ENCODE results near the gene TNIP3.

GRCh38 chr4:121091941-121092340 lies 72.2 kb downstream of the TNIP3 start:
- no peak for TF ChIP-seq CTCF (IDR thresholded peaks at IDR 0.05)
- TF ChIP-seq POLR2AphosphoS5 (IDR thresholded peaks at IDR 0.05), result no peak
- no peak for TF ChIP-seq POLR2A (IDR thresholded peaks at IDR 0.05)
